Upper lobe of left lung (tissue), 6 donors: ENCODE results near the gene CDKAL1. TPM values are rescaled to one million over a fixed set of nuclear protein-coding genes. Genes with fewer than 3 reads are reported as not detected.
"Not testable (repeated sequence)": the region's sequence is repeated elsewhere in the genome, so short reads cannot be mapped to it uniquely, and the experiment has no call there.

Source experiments
- ATAC-seq, 2 donors: fragments of 200-7000 bp; cut with Tn5 transposase; one replicate each; pipeline ENCODE4 v1.9.1; 2022; ENCODE audit warnings: mild to moderate bottlenecking in 2 of 2, moderate library complexity in 2 of 2; ENCODE audit not compliant: low FRiP score in 2 of 2
- DNase-seq, 2 donors: peaks; one replicate each; pipeline ENCODE4 v3.0.0-alpha.2; 2019 to 2020
- H3K27ac ChIP-seq, 4 donors: fragments of 200-600 bp; sonication (generic); one replicate each; pipeline ENCODE4 v1.5.1; 2016 to 2019
- H3K27me3 ChIP-seq, 4 donors: fragments of 200-600 bp; sonication (generic); one replicate each; pipeline ENCODE4 v1.5.1; 2017 to 2019
- H3K36me3 ChIP-seq, 4 donors: fragments of 200-600 bp; sonication (generic); one replicate each; pipeline ENCODE4 v1.5.1; 2016 to 2019
- H3K4me1 ChIP-seq, 4 donors: fragments of 200-600 bp; sonication (generic); one replicate each; pipeline ENCODE4 v1.5.1; 2018 to 2019
- H3K4me3 ChIP-seq, 4 donors: fragments of 200-600 bp; sonication (generic); one replicate each; pipeline ENCODE4 v1.5.1; 2017 to 2019; ENCODE audit warnings: mild to moderate bottlenecking in 2 of 4, moderate library complexity in 1 of 4
- H3K9me3 ChIP-seq, 4 donors: fragments of 200-600 bp; sonication (generic); one replicate each; pipeline ENCODE4 v1.5.1; 2018 to 2019
- EP300 ChIP-seq, 4 donors: sonication (generic); formaldehyde crosslinking; IDR thresholded peaks; one replicate each; pipeline ENCODE4 v1.5.1; 2017; ENCODE audit warnings: antibody characterized with exemption in 4 of 4, control low read depth in 2 of 4
- POLR2A ChIP-seq, 4 donors: fragments of 450-650 bp; IDR thresholded peaks; one replicate each; pipeline ENCODE4 v1.5.1; 2016 to 2017; ENCODE audit warnings: antibody characterized with exemption in 4 of 4, mild to moderate bottlenecking in 2 of 4
- POLR2AphosphoS5 ChIP-seq, 2 donors: sonication (generic); formaldehyde crosslinking; IDR thresholded peaks; one replicate each; pipeline ENCODE4 v1.5.1; 2017; ENCODE audit warnings: antibody characterized with exemption in 2 of 2
- WGBS, 2 donors: methylation state at CpG; one replicate each; pipeline ENCODE4 v1.1.5; 2017 to 2018; 5-methylcytosine and 5-hydroxymethylcytosine counted together
- total RNA-seq, 6 donors: library from RNA; depleted of rRNA in 4 of 6; stranded (reverse); fragments of >200 nt in 4 of 6; gene quantifications; one replicate each; pipeline versions ENCODE4 v1.1.0 to v1.2.1, GENCODE V29; 2016 to 2021
- TF ChIP-seq, protein P1 (sequence below), 6 experiments: fragments of 450-650 bp in 4 of 6; fragments of 200-600 bp in 2 of 6; sonication (generic) in 2 of 6; IDR thresholded peaks; one replicate each; pipeline ENCODE4 v1.5.1; 2016 to 2019; ENCODE audit warnings: antibody characterized with exemption in 6 of 6
- donor health status: DM: no; HTN: no; CAD: no; lungs with moderate emphysema.
- donor health status: DM: no; HTN: yes; CAD: no; lungs with severe emphysema.

CDKAL1 gene
- total RNA-seq, 6 donors from 2014 or later: 9.4 to 22.6 (median 13.8) TPM

DNA sequence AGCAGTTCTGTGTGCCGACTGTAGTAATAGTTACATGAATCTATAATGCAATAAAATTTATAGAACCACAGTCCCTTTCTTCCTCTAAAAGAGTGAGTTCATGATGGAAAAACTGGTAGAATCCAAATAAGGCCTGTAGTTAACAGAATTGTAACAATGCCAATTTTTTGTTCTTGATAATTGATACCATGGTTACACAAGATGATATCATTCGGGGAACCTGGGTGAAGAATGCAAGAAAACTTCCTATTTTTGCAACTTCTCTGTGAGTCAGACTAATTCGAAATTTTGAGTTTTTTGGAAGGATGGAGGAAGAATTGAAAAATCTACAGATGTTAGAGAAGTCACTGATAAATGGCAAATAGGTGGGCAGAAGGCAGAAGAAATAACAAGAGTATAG, 381.8 kb downstream of the CDKAL1 start:
- TF ChIP-seq POLR2AphosphoS5 (IDR thresholded peaks at IDR 0.05): no peak
- TF ChIP-seq, protein P1, sequence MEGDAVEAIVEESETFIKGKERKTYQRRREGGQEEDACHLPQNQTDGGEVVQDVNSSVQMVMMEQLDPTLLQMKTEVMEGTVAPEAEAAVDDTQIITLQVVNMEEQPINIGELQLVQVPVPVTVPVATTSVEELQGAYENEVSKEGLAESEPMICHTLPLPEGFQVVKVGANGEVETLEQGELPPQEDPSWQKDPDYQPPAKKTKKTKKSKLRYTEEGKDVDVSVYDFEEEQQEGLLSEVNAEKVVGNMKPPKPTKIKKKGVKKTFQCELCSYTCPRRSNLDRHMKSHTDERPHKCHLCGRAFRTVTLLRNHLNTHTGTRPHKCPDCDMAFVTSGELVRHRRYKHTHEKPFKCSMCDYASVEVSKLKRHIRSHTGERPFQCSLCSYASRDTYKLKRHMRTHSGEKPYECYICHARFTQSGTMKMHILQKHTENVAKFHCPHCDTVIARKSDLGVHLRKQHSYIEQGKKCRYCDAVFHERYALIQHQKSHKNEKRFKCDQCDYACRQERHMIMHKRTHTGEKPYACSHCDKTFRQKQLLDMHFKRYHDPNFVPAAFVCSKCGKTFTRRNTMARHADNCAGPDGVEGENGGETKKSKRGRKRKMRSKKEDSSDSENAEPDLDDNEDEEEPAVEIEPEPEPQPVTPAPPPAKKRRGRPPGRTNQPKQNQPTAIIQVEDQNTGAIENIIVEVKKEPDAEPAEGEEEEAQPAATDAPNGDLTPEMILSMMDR (IDR thresholded peaks at IDR 0.05): no peak
- no peak for TF ChIP-seq EP300 (IDR thresholded peaks at IDR 0.05)
- no peak for TF ChIP-seq POLR2A (IDR thresholded peaks at IDR 0.05)
- H3K9me3 ChIP-seq: no peaks in the 10 kb centered on the region
- H3K4me3 ChIP-seq: no peak overlapping the region
- ATAC-seq (no peak), DNase-seq (no peak)
- H3K27me3 ChIP-seq: no peaks in the 10 kb centered on the region
- WGBS, 2 donors: 83 to 85% methylated on average over 3 of the region's 3 CpGs
- H3K36me3 ChIP-seq: no peaks in the 10 kb centered on the region
- H3K27ac ChIP-seq: no peak overlapping the region
- no peaks in the 10 kb centered on the region for H3K4me1 ChIP-seq

GRCh38 chr6:20918868-20919267, 384.6 kb downstream of the CDKAL1 start:
- no peak overlapping the region for H3K4me3 ChIP-seq
- H3K36me3 ChIP-seq: no peaks in the 10 kb centered on the region
- TF ChIP-seq EP300 (IDR thresholded peaks at IDR 0.05) (no peak), POLR2A (IDR thresholded peaks at IDR 0.05) (no peak), POLR2AphosphoS5 (IDR thresholded peaks at IDR 0.05) (no peak)
- TF ChIP-seq, protein P1 (IDR thresholded peaks at IDR 0.05): no peak
- no peaks in the 10 kb centered on the region for H3K4me1 ChIP-seq
- no peaks in the 10 kb centered on the region for H3K27me3 ChIP-seq
- no peak for DNase-seq
- no peak overlapping the region for H3K27ac ChIP-seq
- 87 to 88% methylated on average over 2 of the region's 2 CpGs for WGBS, 2 donors
- H3K9me3 ChIP-seq: no peaks in the 10 kb centered on the region
- no peak for ATAC-seq

DNA sequence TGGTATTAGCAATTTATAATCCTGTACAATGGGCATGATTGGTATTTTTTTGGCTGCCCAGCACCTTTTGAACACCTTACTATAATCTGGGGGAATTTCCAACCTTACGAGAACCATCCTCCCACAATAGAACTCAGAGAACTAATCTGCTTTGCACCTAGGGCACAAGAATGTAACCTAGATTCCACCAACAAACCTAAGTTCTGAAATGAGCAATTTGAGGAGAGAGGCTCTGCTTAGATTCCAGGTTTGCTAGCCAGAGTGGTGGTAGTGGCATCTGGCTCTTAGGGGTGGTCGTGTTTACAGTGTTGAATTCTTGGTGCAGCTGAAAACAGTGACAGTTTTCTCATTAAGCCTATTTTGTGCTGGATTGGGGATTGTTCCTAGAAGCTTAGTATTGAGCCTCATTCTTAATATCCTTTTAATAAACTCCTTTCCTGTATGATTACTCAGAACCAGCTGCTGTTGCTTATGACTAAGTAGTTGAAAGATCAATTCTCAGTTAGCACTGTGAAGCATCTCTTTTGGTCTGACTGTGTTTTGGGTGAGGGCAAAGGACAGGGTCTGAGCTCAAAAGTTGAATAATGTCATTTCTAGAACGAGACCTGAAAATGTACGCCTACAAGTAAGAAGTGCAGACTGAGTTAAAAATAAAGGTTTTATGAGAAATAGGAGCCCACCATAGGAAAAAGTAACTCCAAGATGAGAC, 385.6 kb downstream of the CDKAL1 start:
- DNase-seq: no peak
- no peak for ATAC-seq
- TF ChIP-seq POLR2A (IDR thresholded peaks at IDR 0.05): no peak
- no peak for TF ChIP-seq EP300 (IDR thresholded peaks at IDR 0.05)
- no peak for TF ChIP-seq POLR2AphosphoS5 (IDR thresholded peaks at IDR 0.05)
- TF ChIP-seq, protein P1 (IDR thresholded peaks at IDR 0.05): no peak
- Histone ChIP-seq H3K27me3 (no peaks in the 10 kb centered on the region), H3K36me3 (no peaks in the 10 kb centered on the region), H3K4me1 (no peaks in the 10 kb centered on the region), H3K9me3 (no peaks in the 10 kb centered on the region), H3K27ac (no peak overlapping the region), H3K4me3 (no peak overlapping the region)
- 83 to 88% methylated on average over 4 of the region's 4 CpGs for WGBS, 2 donors

GRCh38 chr6:20921578-20921977, 387.3 kb downstream of the CDKAL1 start:
- 76 to 80% methylated on average over 2 of the region's 2 CpGs for WGBS, 2 donors
- Histone ChIP-seq H3K4me1 (no peaks in the 10 kb centered on the region), H3K9me3 (no peaks in the 10 kb centered on the region), H3K36me3 (no peaks in the 10 kb centered on the region), H3K27ac (no peak overlapping the region), H3K4me3 (no peak overlapping the region), H3K27me3 (no peaks in the 10 kb centered on the region)
- DNase-seq (no peak), ATAC-seq (peak in 1 of 2 donors; percentile 78)
- no peak for TF ChIP-seq POLR2A (IDR thresholded peaks at IDR 0.05)

DNA sequence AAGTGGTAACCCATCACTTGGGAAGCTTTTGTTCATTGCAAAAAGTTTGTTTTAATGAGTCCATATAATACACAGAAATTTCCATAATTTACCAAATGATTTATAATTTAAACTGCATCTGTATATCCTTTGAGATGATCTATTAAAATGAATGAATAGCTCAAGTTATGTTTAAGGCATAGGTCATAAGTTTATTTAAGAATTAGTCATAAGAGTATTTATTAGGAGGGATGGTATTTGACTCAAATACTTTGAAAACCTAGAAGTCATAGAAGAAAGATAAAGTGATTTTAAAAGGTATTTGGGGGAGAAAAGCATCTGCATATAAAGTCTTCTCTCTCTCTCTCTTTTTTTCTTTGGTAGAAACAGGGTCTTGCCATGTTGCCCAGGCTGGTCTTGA, 388.5 kb downstream of the CDKAL1 start:
- ATAC-seq: no peak
- no peaks in the 10 kb centered on the region for H3K36me3 ChIP-seq
- H3K27me3 ChIP-seq: no peaks in the 10 kb centered on the region
- H3K27ac ChIP-seq: no peak overlapping the region
- H3K4me3 ChIP-seq: no peak overlapping the region
- H3K9me3 ChIP-seq: no peaks in the 10 kb centered on the region
- H3K4me1 ChIP-seq: no peaks in the 10 kb centered on the region
- DNase-seq: no peak
- TF ChIP-seq EP300 (IDR thresholded peaks at IDR 0.05) (no peak), POLR2AphosphoS5 (IDR thresholded peaks at IDR 0.05) (no peak)
- TF ChIP-seq, protein P1 (IDR thresholded peaks at IDR 0.05): no peak

GRCh38 chr6:20924094-20924493, 389.8 kb downstream of the CDKAL1 start:
- not testable (repeated sequence) for H3K4me3 ChIP-seq, H3K27me3 ChIP-seq, H3K36me3 ChIP-seq, DNase-seq, H3K9me3 ChIP-seq, H3K4me1 ChIP-seq, ATAC-seq, H3K27ac ChIP-seq
- 67 to 73% methylated on average over 3 of the region's 3 CpGs for WGBS, 2 donors
